Measurements from ENCODE around the gene ING5.
A peak's percentile ranks its signal among the peaks of the same experiment; 100 is the strongest.

Gene ING5

GRCh38 chr2:241763551-241764274 is 61.9 kb downstream of the ING5 start:
- peak; percentile 38 for DNase-seq

- DNase-seq = peak; percentile 23
Observed at GRCh38 chr2:241764275-241765241, 62.7 kb downstream of the ING5 start.

GRCh38 chr2:241767464-241768250 is 65.8 kb downstream of the ING5 start:
- DNase-seq = no peak

GRCh38 chr2:241768251-241768711 is 66.4 kb downstream of the ING5 start:
- no peak for DNase-seq

GRCh38 chr2:241768850-241769249 is 67.0 kb downstream of the ING5 start:
- no peak for DNase-seq

- no peak for DNase-seq
Observed at GRCh38 chr2:241769819-241770184, 68.0 kb downstream of the ING5 start.

- DNase-seq = no peak
Observed at GRCh38 chr2:241770185-241770935, 68.5 kb downstream of the ING5 start.

GRCh38 chr2:241770936-241771285 is 69.1 kb downstream of the ING5 start:
- no peak for DNase-seq

- DNase-seq = no peak
Observed at GRCh38 chr2:241771286-241772062, 69.6 kb downstream of the ING5 start.

GRCh38 chr2:241772063-241772499 is 70.2 kb downstream of the ING5 start:
- DNase-seq = no peak

- no peak for DNase-seq
Observed at GRCh38 chr2:241773511-241774418, 71.9 kb downstream of the ING5 start.

GRCh38 chr2:241774419-241775222 is 72.8 kb downstream of the ING5 start:
- DNase-seq = no peak

GRCh38 chr2:241775223-241776177 is 73.7 kb downstream of the ING5 start:
- DNase-seq = no peak

GRCh38 chr2:241776336-241777169 is 74.7 kb downstream of the ING5 start, which contains the start of gene GAL3ST2:
Gene GAL3ST2 (plus strand): TSS chr2:241776822. CDS start chr2:241776956, 134 bp downstream.
- DNase-seq = no peak

GRCh38 chr2:241777170-241777685 is 75.4 kb downstream of the ING5 start:
- no peak for DNase-seq

- DNase-seq = no peak
Observed at GRCh38 chr2:241777686-241778627, 76.1 kb downstream of the ING5 start.
